GM19025 (cell line): Measurements from ENCODE around the gene SLC39A3.

Source experiments
- ATAC-seq: cut with Tn5 transposase; IDR thresholded peaks from one replicate; pipeline ENCODE4 v1.9.1; 2021; ENCODE audit warnings: mild to moderate bottlenecking, low read depth, moderate library complexity; ENCODE audit not compliant: unreplicated experiment

The SLC39A3 gene, protein sequence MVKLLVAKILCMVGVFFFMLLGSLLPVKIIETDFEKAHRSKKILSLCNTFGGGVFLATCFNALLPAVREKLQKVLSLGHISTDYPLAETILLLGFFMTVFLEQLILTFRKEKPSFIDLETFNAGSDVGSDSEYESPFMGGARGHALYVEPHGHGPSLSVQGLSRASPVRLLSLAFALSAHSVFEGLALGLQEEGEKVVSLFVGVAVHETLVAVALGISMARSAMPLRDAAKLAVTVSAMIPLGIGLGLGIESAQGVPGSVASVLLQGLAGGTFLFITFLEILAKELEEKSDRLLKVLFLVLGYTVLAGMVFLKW

GRCh38 chr19:2739602-2740313 is at the start of gene SLC39A3:
Gene SLC39A3 (minus strand): TSS chr19:2740017. CDS start chr19:2737257, 2,760 bp downstream.
- peak; percentile 95 for ATAC-seq

DNA sequence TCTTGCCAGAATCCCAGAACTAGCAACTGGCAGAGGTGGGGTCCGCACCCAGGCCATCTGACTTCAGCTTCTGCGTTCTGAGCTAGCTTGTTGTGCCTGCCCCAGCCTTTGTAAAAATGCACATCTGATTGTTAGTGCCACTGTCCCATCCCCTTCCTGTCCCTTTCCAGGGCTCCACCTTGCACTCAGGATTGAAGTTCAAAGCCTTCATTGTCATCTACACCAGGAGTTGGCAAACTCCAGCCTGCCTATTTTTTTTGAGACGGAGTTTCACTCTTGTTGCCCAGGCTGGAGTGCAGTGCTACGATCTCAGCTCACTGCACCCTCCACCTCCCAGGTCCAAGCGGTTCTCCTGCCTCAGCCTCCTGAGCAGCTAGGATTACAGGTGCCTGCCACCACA is 48.4 kb upstream of the SLC39A3 start:
- no peak for ATAC-seq

DNA sequence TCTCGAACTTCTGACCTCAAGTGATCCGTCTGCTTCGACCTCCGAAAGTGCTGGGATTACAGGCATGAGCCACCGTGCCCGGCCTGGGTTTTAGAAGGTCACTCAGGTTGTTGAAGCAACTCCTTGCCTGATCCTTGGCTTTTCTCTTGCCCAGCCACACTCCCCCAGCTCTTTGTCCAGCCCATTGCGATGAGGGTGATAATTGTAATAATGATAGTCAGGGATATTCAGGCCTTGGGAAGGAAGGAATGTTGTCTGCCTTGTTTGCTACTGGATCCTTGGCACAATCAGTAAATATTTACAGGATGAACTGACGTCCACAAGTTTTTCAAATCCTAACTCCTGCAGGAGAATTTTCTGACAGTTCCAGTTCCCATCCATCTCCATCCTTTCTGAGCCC is 47.3 kb upstream of the SLC39A3 start:
- no peak for ATAC-seq

DNA sequence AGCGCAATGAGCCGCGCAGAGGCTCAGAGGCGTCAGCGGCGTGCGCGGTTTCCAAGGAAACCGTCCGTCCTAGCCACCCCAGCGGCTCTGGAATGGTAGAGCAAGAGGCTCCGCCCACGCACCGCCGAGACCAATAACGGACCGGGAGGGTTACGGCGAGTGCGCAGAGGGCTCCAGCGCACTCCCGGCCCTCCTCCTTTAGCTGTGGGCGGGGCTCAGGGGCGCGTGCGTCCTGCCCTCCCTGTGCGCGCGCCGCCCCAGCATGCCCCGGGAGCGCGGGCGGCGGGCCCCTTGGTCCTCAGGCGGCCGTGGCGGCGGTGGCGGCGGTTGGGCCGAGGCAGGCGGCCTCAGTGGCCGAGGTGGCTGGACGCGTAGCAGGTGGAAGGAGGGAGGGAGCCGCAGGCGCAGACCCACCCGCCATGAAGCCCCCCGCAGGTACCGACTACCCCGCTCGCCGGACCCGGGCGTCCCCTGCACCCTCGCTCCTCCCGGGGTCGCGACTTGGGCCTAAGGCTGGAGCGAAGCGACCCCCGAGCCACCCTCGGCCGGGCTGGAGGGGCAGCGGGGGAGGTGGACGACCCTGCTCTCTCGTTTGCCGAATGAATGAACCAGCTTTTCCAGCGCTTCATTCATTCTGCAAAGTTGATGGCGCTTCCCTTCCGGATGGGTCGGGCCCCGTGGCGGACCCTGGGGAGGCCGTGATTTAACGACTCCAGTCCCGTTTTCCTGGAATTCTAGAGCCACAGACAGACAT is 45.6 kb upstream of the SLC39A3 start, which contains the start of gene THOP1:
THOP1 (plus strand) TSS at position 260 of the 754 bp plus-strand sequence; CDS start at position 420, 160 bp downstream.
- peak; percentile 63 for ATAC-seq

GRCh38 chr19:2783781-2784145 is 43.9 kb upstream of the SLC39A3 start:
- ATAC-seq, result no peak

DNA sequence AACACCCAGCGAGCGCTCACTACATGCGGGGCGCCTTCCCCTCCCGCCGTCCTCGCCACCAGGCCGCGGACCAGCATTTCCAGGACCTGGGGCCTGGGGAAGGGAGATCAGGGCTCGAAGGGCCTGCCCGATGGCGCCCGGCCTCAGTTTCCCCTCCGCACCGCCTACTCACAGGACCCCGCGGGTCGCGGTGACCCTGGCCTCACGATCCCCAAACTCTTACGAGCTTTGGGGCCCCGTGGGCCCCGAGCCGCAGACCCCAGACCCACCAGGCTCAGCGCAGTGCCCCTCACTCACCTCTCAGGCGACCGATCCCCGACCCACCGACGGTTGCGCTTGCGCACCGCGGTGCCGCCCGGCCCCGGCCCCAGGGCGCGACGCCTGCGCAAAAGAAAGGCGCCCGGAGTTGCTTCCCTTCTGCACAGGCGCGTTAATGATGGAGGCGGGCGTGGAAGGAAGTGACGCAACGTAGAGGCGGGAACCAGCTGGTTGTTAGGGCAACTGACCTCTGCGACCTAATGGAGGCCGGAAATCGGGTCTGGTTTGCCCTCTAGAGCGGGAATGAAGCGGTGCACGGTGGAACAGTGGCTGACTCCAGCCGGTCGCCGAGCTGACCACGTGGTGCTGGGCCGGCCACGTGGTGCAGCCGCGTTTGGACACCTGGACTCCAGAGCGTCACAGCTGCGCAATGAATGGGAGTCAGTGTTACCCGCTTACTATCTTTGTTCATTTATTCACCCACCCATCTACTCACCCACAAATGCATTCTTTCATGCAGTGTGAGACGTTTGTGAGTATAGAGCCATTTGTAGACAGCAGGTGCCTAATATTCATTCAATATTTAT is 43.3 kb upstream of the SLC39A3 start, which contains the start of gene SGTA:
SGTA (minus strand) TSS at position 338 of the 845 bp plus-strand sequence. CDS start 14,205 bp downstream, outside the sequence.
- ATAC-seq, result peak; percentile 73

- ATAC-seq, result no peak
These were observed 42.6 kb upstream of the SLC39A3 start for GRCh38 chr19:2782329-2782935.

GRCh38 chr19:2780284-2780683 is 40.5 kb upstream of the SLC39A3 start:
- ATAC-seq, result no peak

- no peak for ATAC-seq
These were observed 39.4 kb upstream of the SLC39A3 start for GRCh38 chr19:2779121-2779740.

DNA sequence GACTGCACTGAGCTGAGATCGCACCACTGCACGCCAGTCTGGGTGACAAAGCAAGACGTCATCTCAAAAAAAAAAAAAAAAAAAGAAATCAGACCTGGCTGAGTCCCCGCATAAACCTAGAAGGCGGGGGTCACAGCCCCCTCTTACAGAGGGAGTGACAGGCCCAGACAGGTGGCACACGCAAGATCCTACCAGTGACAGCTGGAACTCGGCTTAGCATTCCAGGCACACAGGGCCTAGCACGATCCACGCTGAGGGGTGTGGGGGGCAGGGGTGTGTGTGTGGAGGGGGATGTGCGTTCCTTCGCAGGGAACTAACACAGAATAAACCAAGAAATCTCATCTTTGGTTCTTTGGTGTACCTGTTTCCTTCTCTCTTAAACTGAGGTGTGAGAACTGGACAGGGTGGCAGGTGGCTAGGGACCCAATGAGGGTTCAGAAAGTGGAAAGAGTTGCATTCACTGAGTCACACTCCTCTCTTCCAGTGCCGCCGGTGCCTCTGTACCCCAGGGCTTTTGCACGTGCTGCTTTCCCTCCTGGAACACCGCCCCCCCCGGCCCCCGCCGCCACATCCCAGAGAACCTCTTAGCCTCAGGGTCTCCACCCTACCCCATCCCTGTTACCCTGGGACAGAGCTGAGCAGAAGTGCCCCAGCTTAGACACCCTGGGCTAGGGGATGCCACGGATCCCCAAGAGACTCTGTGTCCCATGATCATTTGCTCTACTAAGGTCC is 38.3 kb upstream of the SLC39A3 start:
- ATAC-seq, result no peak

- ATAC-seq, result no peak
These were observed 36.0 kb upstream of the SLC39A3 start for GRCh38 chr19:2775556-2776430.

- no peak for ATAC-seq
These were observed 35.2 kb upstream of the SLC39A3 start for GRCh38 chr19:2774953-2775555.

GRCh38 chr19:2774083-2774679 is 34.4 kb upstream of the SLC39A3 start:
- ATAC-seq, result no peak

- ATAC-seq, result no peak
These were observed 32.2 kb upstream of the SLC39A3 start for GRCh38 chr19:2771786-2772674.

DNA sequence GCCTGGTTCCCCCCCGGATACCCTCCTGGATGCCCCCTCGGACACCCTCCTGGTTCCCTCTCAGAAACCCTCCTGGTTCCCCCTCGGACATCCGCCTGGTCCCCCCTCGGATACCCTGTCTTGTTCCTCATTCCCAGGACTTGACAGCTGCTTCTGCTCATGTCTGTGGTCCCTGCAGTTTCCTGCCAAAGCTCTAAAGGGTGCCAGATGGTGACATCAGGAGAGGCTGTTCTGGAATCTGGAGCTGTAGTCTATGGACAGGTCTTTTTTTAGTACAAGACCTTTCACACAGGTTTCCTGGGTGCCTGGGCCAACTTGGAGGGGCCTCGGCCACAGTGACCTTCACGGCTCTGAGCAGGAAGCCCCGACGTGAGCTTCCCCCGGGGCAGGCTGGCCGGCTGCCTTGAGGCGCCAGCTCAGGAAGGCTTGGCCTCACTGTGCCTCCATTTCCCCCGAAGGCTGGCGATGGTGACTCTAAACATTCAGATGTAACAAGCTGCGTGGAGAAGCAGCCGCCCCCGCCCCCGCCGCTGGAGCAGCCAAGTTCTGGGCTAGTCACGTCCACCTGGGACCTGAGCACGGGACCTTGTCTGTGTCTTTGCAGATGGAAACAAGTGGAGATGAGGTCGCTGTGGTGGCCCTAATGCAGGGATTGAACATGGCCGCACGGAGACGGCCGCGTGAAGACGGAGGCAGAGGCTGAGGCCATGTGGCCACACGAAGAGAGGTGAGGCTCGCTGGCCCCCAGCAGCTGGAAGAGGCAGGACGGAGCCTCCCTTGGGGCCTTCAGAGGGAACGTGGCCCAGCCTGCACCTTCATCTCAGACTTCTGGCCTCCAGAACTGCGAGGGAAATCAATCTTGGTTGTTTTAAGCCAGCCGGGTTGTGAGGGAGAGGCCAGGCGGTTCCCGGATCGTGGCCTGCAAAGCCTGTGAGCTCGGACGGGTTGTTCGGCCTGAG is 30.5 kb upstream of the SLC39A3 start:
- no peak for ATAC-seq
